GM23338 (cell line): Measurements from ENCODE around the gene C4A. TPM values are rescaled to one million over a fixed set of nuclear protein-coding genes. Genes with fewer than 3 reads are reported as not detected.

Experiments used
- ATAC-seq: fragments of 200-7000 bp; cut with Tn5 transposase; 3 replicates; pipeline ENCODE4 v1.9.1; 2020
- DNase-seq: peaks from one replicate; pipeline ENCODE4 v3.0.0-alpha.2; 2015; ENCODE audit warnings: low spot score
- H2AFZ ChIP-seq: fragments of 200-600 bp; sonication (generic); 2 replicates; pipeline ENCODE4 v1.8.0; 2016; ENCODE audit warnings: antibody characterized with exemption, mild to moderate bottlenecking, moderate library complexity
- H3F3A ChIP-seq: fragments of 200-600 bp; sonication (generic); replicated peaks from 2 replicates; pipeline ENCODE4 v1.8.0; 2017; ENCODE audit warnings: antibody characterized with exemption, mixed run types, low read depth
- H3K27ac ChIP-seq: fragments of 200-600 bp; sonication (generic); 2 replicates; pipeline ENCODE4 v1.6.1; 2016; ENCODE audit warnings: low read depth
- H3K27me3 ChIP-seq: fragments of 200-600 bp; sonication (generic); 2 replicates; pipeline ENCODE4 v1.8.0; 2016; ENCODE audit warnings: mild to moderate bottlenecking, mixed run types, moderate library complexity; ENCODE audit not compliant: insufficient read depth
- H3K36me3 ChIP-seq: fragments of 200-600 bp; sonication (generic); 2 replicates; pipeline ENCODE4 v1.8.0; 2016; ENCODE audit warnings: mild to moderate bottlenecking; ENCODE audit not compliant: insufficient read depth
- H3K4me1 ChIP-seq: fragments of 200-600 bp; sonication (generic); 2 replicates; pipeline ENCODE4 v1.8.0; 2016; ENCODE audit warnings: mild to moderate bottlenecking, moderate library complexity; ENCODE audit not compliant: insufficient read depth
- H3K4me2 ChIP-seq: fragments of 200-600 bp; sonication (generic); 2 replicates; pipeline ENCODE4 v1.7.1; 2017; ENCODE audit warnings: mixed run types
- H3K4me3 ChIP-seq: fragments of 200-600 bp; sonication (generic); 2 replicates; pipeline ENCODE4 v1.6.1; 2016; ENCODE audit warnings: mixed run types
- H3K79me2 ChIP-seq: fragments of 200-600 bp; sonication (generic); replicated peaks from 2 replicates; pipeline ENCODE4 v1.8.0; 2017; ENCODE audit warnings: mild to moderate bottlenecking; ENCODE audit not compliant: insufficient read depth
- H3K9me2 ChIP-seq: fragments of 200-600 bp; sonication (generic); 2 replicates; pipeline ENCODE4 v1.8.0; 2017; ENCODE audit not compliant: insufficient read depth
- H4K20me1 ChIP-seq: fragments of 200-600 bp; sonication (generic); replicated peaks from 2 replicates; pipeline ENCODE4 v1.8.0; 2017; ENCODE audit warnings: mild to moderate bottlenecking; ENCODE audit not compliant: insufficient read depth
- H3K27ac Mint-ChIP-seq: 2 replicates; pipeline ENCODE4 v1.8.0; 2020; ENCODE audit warnings: inconsistent platforms, mild to moderate bottlenecking, moderate library complexity, mixed read lengths
- H3K27me3 Mint-ChIP-seq: 3 replicates; pipeline ENCODE4 v1.8.0; 2022; ENCODE audit warnings: low read depth, mild to moderate bottlenecking, moderate library complexity, mixed read lengths, inconsistent platforms; ENCODE audit not compliant: insufficient read depth, poor library complexity
- H3K36me3 Mint-ChIP-seq: 3 replicates; pipeline ENCODE4 v1.8.0; 2021; ENCODE audit warnings: low read depth, mild to moderate bottlenecking, inconsistent platforms, moderate library complexity, mixed read lengths
- H3K4me1 Mint-ChIP-seq: 3 replicates; pipeline ENCODE4 v1.8.0; 2020; ENCODE audit warnings: mild to moderate bottlenecking, inconsistent platforms, mixed read lengths
- H3K4me3 Mint-ChIP-seq: 3 replicates; pipeline ENCODE4 v1.8.0; 2021; ENCODE audit warnings: moderate library complexity, mild to moderate bottlenecking, inconsistent platforms, mixed read lengths
- H3K9me3 Mint-ChIP-seq: 3 replicates; pipeline ENCODE4 v1.8.0; 2020; ENCODE audit warnings: moderate library complexity, mild to moderate bottlenecking, inconsistent platforms, mixed read lengths
- EZH2 ChIP-seq: fragments of 200-600 bp; sonication (generic); IDR thresholded peaks from one replicate; pipeline ENCODE4 v1.8.0; 2017; ENCODE audit warnings: antibody characterized with exemption, mild to moderate bottlenecking, low read depth; ENCODE audit not compliant: unreplicated experiment
- EZH2phosphoT487 ChIP-seq: fragments of 200-600 bp; sonication (generic); IDR thresholded peaks from one replicate; pipeline ENCODE4 v1.8.1; 2018; ENCODE audit warnings: antibody characterized with exemption; ENCODE audit not compliant: unreplicated experiment
- JUNB ChIP-seq: IDR thresholded peaks from one replicate; pipeline ENCODE4 v1.6.1; 2016; ENCODE audit warnings: antibody characterized with exemption; ENCODE audit not compliant: unreplicated experiment
- NANOG ChIP-seq: IDR thresholded peaks from 2 replicates; pipeline ENCODE4 v1.6.1; 2016; ENCODE audit warnings: antibody characterized with exemption, borderline replicate concordance
- REST ChIP-seq: IDR thresholded peaks from one replicate; pipeline ENCODE4 v1.6.1; 2018; ENCODE audit warnings: antibody characterized with exemption; ENCODE audit not compliant: unreplicated experiment
- STAT1 ChIP-seq: IDR thresholded peaks from one replicate; pipeline ENCODE4 v1.6.1; 2016; ENCODE audit warnings: antibody characterized with exemption; ENCODE audit not compliant: unreplicated experiment
- ZNF114 ChIP-seq: fragments of 250-450 bp; sonication (Bioruptor Pico); IDR thresholded peaks from 2 replicates; pipeline ENCODE4 v1.5.0; 2020; ENCODE audit warnings: mild to moderate bottlenecking, moderate library complexity
- ZNF331 ChIP-seq: fragments of 250-450 bp; sonication (Bioruptor Pico); IDR thresholded peaks from 2 replicates; pipeline ENCODE4 v1.5.0; 2020; ENCODE audit warnings: low read depth, mild to moderate bottlenecking, moderate library complexity
- ZNF462 ChIP-seq: fragments of 250-450 bp; sonication (Bioruptor Pico); IDR thresholded peaks from 2 replicates; pipeline ENCODE4 v1.5.0; 2020; ENCODE audit warnings: mild to moderate bottlenecking, moderate library complexity
- polyA plus RNA-seq: library from polyadenylated mRNA; unstranded; fragments of >200 nt; fragmentation: Nextera tagmentation; extraction: Ambion mirVana; gene quantifications from 2 replicates; pipeline ENCODE4 v1.2.1, GENCODE V29; 2016
- total RNA-seq: library from RNA; depleted of rRNA; stranded (reverse); fragments of >200 nt; shearing (Covaris generic); gene quantifications from 2 replicates; pipeline ENCODE4 v1.2.3, GENCODE V29; 2014

Gene C4A
- total and polyA plus RNA-seq, 2 experiments from 2014 or later: 0.48 to 0.97 TPM

DNA sequence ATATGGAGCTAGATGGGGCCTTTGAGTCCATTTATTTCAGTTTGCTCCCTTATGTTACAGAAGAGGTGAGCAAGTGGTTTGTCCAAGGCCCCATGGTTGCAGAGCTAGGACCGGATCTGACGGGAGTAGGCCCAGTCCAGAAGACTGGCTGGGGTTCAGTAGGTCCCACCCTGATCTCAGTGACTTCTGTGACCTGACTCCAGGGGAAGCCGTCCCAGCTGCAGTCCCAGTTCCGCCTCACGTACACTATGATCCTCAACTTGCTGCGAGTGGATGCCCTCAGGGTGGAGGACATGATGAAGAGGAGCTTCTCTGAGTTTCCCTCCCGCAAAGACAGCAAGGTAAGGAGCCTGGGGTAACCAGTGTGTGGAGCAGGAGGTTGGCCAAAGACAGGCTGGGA is 15.4 kb upstream of the C4A start (continued):
- TF ChIP-seq ZNF462 (CRISPR knock-in tag) (no peak), EZH2 (no peak), ZNF331 (CRISPR knock-in tag) (no peak), STAT1 (no peak), EZH2phosphoT487 (no peak)

- Histone ChIP-seq H3K27ac (no peak overlapping the region), H3K9me2 (no peaks in the 10 kb centered on the region), H3K79me2 (peaks cover 5% of the 10 kb centered on the region; the same call in 1 of the 2 replicates), H4K20me1 (no peaks in the 10 kb centered on the region; the same call in 1 of the 2 replicates), H3K4me1 (no peaks in the 10 kb centered on the region), H3K4me3 (no peak overlapping the region), H3K4me2 (no peak overlapping the region), H3K27me3 (no peaks in the 10 kb centered on the region), H3K36me3 (peaks cover 10% of the 10 kb centered on the region), H3F3A (no peaks in the 10 kb centered on the region), H2AFZ (no peak overlapping the region)
- Mint-ChIP-seq H3K4me3 (no peak overlapping the region; the same call in 2 of the 3 replicates), H3K9me3 (no peaks in the 10 kb centered on the region), H3K27me3 (peaks cover 19% of the 10 kb centered on the region), H3K27ac (no peak overlapping the region; the same call in 1 of the 2 replicates), H3K4me1 (no peaks in the 10 kb centered on the region), H3K36me3 (peaks cover 70% of the 10 kb centered on the region)
- DNase-seq (no peak), ATAC-seq (no peak)
- TF ChIP-seq JUNB (no peak), STAT1 (no peak), EZH2 (no peak), REST (no peak), ZNF114 (no peak), NANOG (no peak)
Measured at GRCh38 chr6:31966997-31967925, 14.6 kb upstream of the C4A start.
